ENCODE measurements around the gene TSPAN18. TPM values are rescaled to one million over a fixed set of nuclear protein-coding genes. Genes with fewer than 3 reads are reported as not detected.
A peak's percentile ranks its signal among the peaks of the same experiment; 100 is the strongest.

Gene TSPAN18
- total RNA-seq, 2 experiments from 2014 or later, result 22.9 to 23.5 TPM

DNA sequence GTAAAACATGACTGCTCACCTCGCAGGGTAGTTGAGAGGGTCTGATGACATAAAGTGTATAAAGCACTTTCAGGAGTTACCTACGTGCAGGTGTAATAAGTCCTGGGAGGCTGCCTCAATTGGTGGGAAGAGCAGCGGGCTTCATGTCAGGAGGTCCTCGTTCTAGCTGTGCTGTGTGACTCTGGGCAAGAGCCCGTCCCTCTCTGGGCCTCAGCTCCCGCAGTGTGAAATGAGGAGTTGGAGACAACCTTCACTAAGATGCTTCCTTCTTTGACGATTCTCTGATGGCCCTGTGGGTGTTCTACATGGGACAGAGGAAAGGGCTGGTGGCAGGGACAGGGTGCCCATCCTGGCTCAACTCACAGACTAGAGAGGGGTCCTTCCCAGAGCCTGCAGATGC, 166.1 kb downstream of the TSPAN18 start:
- POLR2A ChIA-PET, result no interaction called here
- no peak overlapping the region for H3K4me3 Mint-ChIP-seq
- CTCF ChIA-PET, result interaction anchor here (1.4 kb wide), 1 partner anchor 19 kb away, joined by 4 read pairs; no protein-coding TSS in a partner anchor

DNA sequence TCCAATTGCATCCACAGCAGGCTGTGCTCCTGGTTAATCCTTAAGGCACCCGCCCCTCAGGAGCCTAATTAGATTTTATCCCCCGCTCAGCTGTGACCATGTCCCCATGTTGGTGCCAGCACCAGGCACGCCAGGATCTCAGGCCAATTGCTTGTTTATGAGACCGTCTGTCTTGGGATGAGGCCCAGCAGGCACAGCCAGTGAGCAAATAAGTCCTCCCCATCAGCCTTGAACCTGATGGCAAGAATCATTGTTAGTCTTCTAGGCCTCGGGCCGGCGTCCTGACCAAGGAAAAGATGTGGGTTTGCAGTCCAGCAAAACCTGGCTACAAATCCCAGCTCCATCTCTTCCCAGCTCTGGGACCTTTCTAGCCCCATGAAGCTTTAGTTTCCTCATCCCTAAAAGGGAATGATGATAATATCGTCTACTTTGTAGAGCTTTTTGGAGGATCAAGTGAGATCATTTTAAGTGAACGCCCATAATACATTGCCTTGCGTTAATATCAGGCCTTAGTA, 166.6 kb downstream of the TSPAN18 start:
- H3K4me3 Mint-ChIP-seq, result no peak overlapping the region
- H3K9me3 Mint-ChIP-seq, result no peaks in the 10 kb centered on the region
- DNase-seq, result no peak
- H3K36me3 Mint-ChIP-seq (ENCODE audit: low read depth), result no peaks in the 10 kb centered on the region
- ChIA-PET POLR2A (no interaction called here), CTCF (interaction anchor here (1.4 kb wide), 1 partner anchor 18 kb away, joined by 4 read pairs; no protein-coding TSS in a partner anchor)
- no peaks in the 10 kb centered on the region for H3K4me1 Mint-ChIP-seq
- no peak overlapping the region for H3K27ac Mint-ChIP-seq
- H3K27me3 Mint-ChIP-seq, result peaks cover 2% of the 10 kb centered on the region

More for the DNA sequence above, 166.1 kb downstream of the TSPAN18 start:
- no peaks in the 10 kb centered on the region for H3K9me3 Mint-ChIP-seq
- no peaks in the 10 kb centered on the region for H3K36me3 Mint-ChIP-seq (ENCODE audit: low read depth)
- no peak for DNase-seq
- no peaks in the 10 kb centered on the region for H3K4me1 Mint-ChIP-seq
- H3K27ac Mint-ChIP-seq, result no peak overlapping the region
- peaks cover 2% of the 10 kb centered on the region for H3K27me3 Mint-ChIP-seq

DNA sequence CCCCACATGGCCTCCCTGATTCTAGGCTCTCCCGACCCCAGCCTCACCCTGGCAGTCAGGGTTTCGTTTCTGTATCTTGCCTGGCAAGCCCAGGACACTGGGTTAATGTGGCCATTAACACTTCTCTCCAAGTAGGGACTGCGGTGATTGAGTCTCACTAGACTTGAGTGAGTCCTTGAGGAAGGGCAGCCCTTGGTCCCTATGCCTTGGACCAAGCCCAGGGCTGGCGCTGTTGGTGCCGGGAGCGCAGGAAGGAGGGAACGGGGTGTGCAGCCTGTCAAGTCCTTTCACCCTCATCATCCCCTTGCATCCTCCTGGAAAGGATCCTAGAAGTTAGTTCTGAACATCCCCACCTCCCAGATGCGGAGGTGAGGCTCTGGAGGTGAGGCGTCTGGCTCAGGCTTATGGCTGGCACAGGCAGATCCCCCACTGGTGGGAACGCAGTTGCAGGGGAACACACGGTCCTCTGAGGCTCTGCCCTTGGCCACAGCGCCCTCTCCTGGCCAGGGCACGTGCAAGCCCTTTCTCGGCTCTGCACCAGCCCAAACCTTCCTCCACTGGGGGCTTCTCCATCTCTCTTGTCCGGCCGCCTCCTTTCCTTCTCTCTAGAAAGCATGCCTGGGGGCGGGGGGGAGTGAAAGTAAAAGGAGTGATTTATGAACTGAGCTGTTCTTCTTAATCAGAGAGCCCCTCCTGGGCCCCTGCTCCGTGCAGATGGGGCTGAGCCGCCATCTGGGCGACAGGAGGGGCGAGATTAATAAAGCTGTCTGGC, 167.3 kb downstream of the TSPAN18 start:
- no peak overlapping the region for H3K4me3 Mint-ChIP-seq
- H3K36me3 Mint-ChIP-seq (ENCODE audit: low read depth), result no peaks in the 10 kb centered on the region
- no peaks in the 10 kb centered on the region for H3K9me3 Mint-ChIP-seq
- ChIA-PET CTCF (interaction anchor here (0.5 to 1.5 kb wide), 7 partner anchors 9 to 1552 kb away, joined by 3 to 4 read pairs (median 3); no protein-coding TSS in a partner anchor), POLR2A (no interaction called here)
- no peaks in the 10 kb centered on the region for H3K27me3 Mint-ChIP-seq
- peak; percentile 43 for DNase-seq
- H3K4me1 Mint-ChIP-seq, result no peaks in the 10 kb centered on the region
- no peak overlapping the region for H3K27ac Mint-ChIP-seq

DNA sequence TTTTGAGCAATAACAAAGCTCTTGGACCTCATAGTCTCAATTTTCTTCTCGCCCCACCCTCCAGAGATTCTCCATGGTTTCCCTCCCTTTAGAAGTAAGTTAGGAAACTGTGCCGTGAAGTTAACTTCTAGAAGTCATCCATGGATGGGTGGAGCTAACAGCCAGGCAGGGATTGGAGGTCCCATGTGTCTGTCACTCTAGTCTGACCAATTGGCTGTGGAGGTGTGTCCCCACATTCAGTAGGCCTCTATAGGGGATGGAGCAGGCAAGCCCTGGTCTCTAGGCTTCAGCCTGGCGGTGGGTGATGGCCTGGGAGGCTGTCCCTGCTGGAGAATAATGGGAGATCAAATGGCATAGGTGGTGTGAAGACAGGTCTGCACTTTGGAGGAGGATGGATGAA, 173.2 kb downstream of the TSPAN18 start:
- Mint-ChIP-seq H3K9me3 (no peaks in the 10 kb centered on the region), H3K4me1 (no peaks in the 10 kb centered on the region), H3K27me3 (no peaks in the 10 kb centered on the region), H3K36me3 (ENCODE audit: low read depth) (no peaks in the 10 kb centered on the region), H3K27ac (no peak overlapping the region), H3K4me3 (no peak overlapping the region)
- ChIA-PET CTCF (interaction anchor here (1.0 kb wide), 1 partner anchor 200 kb away, joined by 3 read pairs; no protein-coding TSS in a partner anchor), POLR2A (no interaction called here)
- no peak for DNase-seq

DNA sequence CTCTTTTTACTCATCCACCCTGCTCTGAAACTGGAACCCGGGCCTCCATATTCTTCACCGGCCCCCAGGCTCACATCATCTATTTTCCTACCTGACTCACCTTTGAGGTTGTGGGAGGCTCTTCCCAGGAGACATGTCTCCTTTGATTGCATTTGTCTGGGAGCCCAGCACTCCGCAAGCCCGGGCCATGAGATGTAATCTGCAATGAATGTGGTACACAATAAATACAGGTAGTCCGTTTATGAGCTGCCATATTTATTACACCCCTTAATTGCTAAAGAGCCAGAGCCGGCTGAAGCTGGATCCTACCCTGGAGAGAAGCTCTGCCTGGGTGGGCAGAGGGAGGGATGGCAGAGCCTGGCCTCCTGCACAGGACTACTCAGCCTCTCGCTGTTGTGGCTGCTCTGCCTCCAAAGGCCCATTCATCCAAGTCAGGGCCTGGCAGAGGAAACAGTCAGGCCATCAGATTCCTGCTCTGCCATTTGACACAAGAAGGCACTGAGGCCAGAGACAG, 174.4 kb downstream of the TSPAN18 start:
- no peak for DNase-seq
- CTCF ChIA-PET, result interaction anchor here (0.7 to 1.0 kb wide), 2 partner anchors 10 to 25 kb away, joined by 3 to 4 read pairs; no protein-coding TSS in a partner anchor
- Mint-ChIP-seq H3K27me3 (no peaks in the 10 kb centered on the region), H3K9me3 (no peaks in the 10 kb centered on the region), H3K36me3 (ENCODE audit: low read depth) (no peaks in the 10 kb centered on the region), H3K4me3 (no peak overlapping the region), H3K27ac (no peak overlapping the region), H3K4me1 (no peaks in the 10 kb centered on the region)
- POLR2A ChIA-PET, result no interaction called here

DNA sequence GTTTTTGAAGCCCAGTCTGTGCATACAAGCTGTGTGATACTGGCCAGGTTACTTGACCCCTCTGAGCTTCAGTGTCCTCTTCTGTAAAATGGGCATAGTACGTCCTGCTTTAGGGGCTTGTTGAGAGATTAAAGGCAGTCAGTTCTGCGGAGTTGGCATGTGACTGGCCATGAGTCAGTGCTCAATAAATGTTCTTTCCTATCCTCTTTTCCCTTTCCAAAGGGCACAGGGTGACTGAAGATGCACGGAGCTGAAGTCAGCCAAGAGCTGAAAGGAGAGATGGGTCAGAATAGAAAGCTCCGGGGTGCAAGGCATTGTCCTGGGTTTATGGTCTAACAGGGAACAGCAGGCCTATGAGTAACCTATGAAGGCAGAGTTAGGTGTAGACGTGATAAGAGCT, 175.0 kb downstream of the TSPAN18 start:
- DNase-seq, result no peak
- ChIA-PET POLR2A (no interaction called here), CTCF (interaction anchor here (1.0 kb wide), 1 partner anchor 9 kb away, joined by 4 read pairs; no protein-coding TSS in a partner anchor)
- Mint-ChIP-seq H3K4me3 (no peak overlapping the region), H3K36me3 (ENCODE audit: low read depth) (no peaks in the 10 kb centered on the region), H3K9me3 (no peaks in the 10 kb centered on the region), H3K27me3 (no peaks in the 10 kb centered on the region), H3K27ac (no peak overlapping the region), H3K4me1 (no peaks in the 10 kb centered on the region)

DNA sequence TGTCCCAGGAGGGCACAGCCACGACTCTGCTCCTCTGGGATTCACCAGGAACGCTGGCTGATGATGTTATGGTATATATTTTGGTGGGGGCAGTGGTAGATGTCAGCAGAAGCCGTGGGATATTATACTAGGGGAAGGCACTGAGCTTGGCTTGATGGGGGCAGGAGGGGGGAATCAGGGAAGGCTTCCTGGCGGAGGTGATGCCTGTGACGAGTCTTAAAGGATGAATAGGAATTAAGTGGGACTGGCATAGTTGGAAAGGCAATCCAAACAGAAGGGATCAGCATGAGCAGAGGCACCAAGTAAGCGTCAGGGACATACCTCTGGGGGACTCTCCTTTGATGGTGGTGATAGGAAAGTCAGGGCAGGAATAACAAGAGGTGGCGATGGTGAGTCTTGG, 176.3 kb downstream of the TSPAN18 start:
- Mint-ChIP-seq H3K27ac (no peak overlapping the region), H3K4me1 (no peaks in the 10 kb centered on the region), H3K9me3 (no peaks in the 10 kb centered on the region), H3K4me3 (no peak overlapping the region), H3K27me3 (no peaks in the 10 kb centered on the region), H3K36me3 (ENCODE audit: low read depth) (no peaks in the 10 kb centered on the region)
- no peak for DNase-seq
- CTCF ChIA-PET, result no interaction called here
- POLR2A ChIA-PET, result no interaction called here

DNA sequence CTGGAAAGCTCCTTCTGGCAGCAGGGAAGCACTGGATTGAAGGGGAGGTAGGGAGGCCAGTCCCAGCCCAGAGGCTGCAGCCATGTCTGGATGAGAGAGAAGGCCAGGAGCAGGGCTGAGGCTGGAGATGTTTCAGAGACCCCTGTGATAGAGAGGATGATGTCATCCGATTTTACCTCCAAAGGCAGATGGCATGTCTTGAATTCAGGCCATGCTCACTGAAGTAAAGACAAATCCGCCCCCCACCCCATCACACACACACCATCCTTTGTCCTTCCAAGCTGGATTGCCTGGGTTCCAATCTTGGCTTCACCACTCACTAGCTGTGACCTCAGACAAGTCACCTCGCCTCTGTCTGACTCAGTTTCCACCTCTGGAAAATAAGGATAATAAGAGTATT, 176.8 kb downstream of the TSPAN18 start:
- no peak overlapping the region for H3K4me3 Mint-ChIP-seq
- H3K27ac Mint-ChIP-seq, result no peak overlapping the region
- H3K27me3 Mint-ChIP-seq, result no peaks in the 10 kb centered on the region
- no peak for DNase-seq
- H3K4me1 Mint-ChIP-seq, result no peaks in the 10 kb centered on the region
- no peaks in the 10 kb centered on the region for H3K9me3 Mint-ChIP-seq
- H3K36me3 Mint-ChIP-seq (ENCODE audit: low read depth), result no peaks in the 10 kb centered on the region
- ChIA-PET CTCF (interaction anchor here (1.0 kb wide), 1 partner anchor 23 kb away, joined by 4 read pairs; no protein-coding TSS in a partner anchor), POLR2A (no interaction called here)

DNA sequence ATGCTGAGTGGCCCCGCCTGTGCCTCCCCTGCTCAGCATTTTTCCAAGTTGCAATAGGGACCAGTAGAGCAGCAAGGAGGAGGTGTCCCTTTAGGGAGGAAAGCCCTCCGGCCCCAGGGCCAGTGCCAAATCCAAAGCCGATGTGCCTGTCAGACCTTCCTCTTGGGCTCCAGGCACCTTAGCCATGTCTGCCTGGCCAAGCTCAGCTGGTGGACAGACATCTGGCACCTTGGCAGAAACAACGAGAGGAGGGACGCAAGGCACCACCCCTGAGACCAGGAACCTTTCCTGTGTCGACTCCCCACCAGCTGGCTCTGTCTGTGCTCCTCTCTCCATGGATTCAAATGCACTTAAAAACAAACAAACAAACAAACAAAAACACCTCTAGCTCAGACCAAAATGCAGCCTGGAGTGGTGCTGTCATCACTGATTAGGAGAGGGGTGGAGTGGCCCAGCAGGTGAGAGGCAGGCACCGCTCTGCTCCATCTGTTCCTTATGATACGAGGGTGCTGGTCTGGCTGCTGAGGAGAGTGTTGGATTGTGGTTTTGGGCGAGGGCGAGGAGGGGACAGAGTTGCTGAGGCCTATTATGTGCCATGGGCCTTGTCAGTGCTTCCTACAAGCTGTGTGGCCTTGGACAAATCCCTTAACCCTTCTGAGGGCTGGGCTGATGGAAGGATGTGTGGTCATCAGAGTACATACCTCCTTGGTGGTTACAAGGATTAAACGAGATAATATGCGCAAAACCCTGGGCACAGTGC, 177.7 kb downstream of the TSPAN18 start:
- DNase-seq, result no peak
- no peak overlapping the region for H3K4me3 Mint-ChIP-seq
- no peaks in the 10 kb centered on the region for H3K9me3 Mint-ChIP-seq
- H3K4me1 Mint-ChIP-seq, result no peaks in the 10 kb centered on the region
- H3K36me3 Mint-ChIP-seq (ENCODE audit: low read depth), result no peaks in the 10 kb centered on the region
- ChIA-PET CTCF (interaction anchor here (1.0 kb wide), 1 partner anchor 22 kb away, joined by 4 read pairs; no protein-coding TSS in a partner anchor), POLR2A (no interaction called here)
- no peaks in the 10 kb centered on the region for H3K27me3 Mint-ChIP-seq
- H3K27ac Mint-ChIP-seq, result no peak overlapping the region

DNA sequence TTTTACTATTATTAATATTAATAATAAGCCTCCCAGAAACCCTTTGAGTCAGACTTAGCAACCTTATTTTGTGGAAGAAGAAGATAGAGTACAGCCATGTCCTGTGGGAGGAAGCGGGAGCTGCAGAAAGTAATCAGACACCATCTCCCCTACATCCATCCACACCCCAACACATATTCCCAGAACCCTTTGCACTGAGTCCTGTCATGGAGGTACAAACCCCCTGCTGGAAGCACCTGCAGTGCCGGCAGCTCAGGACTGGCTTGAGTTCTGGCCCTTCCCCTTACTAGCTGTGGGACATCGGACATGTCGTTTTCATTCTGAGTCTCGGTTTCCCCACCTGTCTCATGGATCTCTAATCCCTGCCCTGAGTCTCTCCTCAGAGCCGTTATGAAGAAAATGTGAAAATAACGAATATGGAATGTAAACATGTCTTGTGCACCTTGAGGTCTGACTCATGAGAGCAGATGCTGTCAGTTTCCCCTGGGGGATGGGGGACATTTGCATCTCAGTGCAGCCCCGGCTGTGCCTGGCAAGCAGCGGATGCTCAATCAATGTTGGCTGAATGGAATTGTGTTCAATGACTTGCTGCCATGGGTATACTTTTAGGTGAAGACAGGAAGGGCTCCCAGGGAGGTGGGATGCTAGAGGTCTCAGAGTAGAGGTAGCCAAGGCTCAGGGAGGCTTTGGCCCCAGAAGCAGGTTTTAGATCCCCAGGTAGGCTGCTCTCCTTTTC, 178.5 kb downstream of the TSPAN18 start:
- ChIA-PET POLR2A (no interaction called here), CTCF (no interaction called here)
- Mint-ChIP-seq H3K9me3 (no peaks in the 10 kb centered on the region), H3K27ac (no peak overlapping the region), H3K36me3 (ENCODE audit: low read depth) (no peaks in the 10 kb centered on the region), H3K4me3 (no peak overlapping the region), H3K27me3 (no peaks in the 10 kb centered on the region), H3K4me1 (no peaks in the 10 kb centered on the region)
- DNase-seq, result no peak

DNA sequence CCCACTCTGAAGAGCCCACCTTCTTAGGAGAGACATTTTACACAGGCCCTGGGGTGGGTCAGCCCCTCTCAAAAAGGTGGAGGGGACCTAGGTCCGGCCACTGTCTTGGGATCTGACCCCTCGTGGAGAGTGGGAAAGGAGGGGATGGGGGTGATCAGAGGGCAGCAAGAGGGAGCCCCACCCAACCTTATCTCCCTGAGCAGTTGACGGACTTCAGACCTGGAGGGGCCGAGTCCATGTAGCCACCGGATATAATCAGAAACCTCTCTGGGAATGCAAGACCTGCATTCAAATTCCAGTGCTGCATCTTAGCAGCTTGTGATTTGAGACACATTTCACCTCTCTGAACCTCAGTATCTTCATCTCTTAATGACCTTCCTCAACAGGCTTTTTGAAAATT, 179.9 kb downstream of the TSPAN18 start:
- Mint-ChIP-seq H3K4me3 (no peak overlapping the region), H3K36me3 (ENCODE audit: low read depth) (no peaks in the 10 kb centered on the region), H3K27me3 (no peaks in the 10 kb centered on the region), H3K9me3 (no peaks in the 10 kb centered on the region), H3K27ac (no peak overlapping the region), H3K4me1 (peaks cover 3% of the 10 kb centered on the region)
- CTCF ChIA-PET, result interaction anchor here (1.1 kb wide), 1 partner anchor 12 kb away, joined by 3 read pairs; no protein-coding TSS in a partner anchor
- DNase-seq, result no peak
- POLR2A ChIA-PET, result no interaction called here

DNA sequence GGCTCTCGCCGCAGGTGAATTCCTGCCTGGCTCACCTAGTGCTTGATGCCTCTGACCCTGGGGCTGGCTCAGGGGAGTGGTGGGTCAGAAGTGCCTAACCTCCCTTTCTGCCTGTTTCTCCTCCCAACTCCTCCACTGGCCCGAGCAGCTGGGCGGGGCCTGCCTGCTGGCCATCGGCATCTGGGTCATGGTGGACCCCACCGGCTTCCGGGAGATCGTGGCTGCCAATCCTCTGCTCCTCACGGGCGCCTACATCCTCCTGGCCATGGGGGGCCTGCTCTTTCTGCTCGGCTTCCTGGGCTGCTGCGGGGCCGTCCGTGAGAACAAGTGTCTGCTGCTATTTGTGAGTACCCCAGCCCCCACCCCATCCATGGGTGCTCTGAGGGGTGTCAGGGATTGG, 182.8 kb downstream of the TSPAN18 start:
- Mint-ChIP-seq H3K27me3 (no peaks in the 10 kb centered on the region), H3K27ac (no peak overlapping the region), H3K4me1 (peaks cover 3% of the 10 kb centered on the region), H3K9me3 (no peaks in the 10 kb centered on the region), H3K36me3 (ENCODE audit: low read depth) (no peaks in the 10 kb centered on the region), H3K4me3 (no peak overlapping the region)
- CTCF ChIA-PET, result no interaction called here
- POLR2A ChIA-PET, result no interaction called here
- DNase-seq, result no peak
